Calu3 (cell line): ENCODE results near the gene TRIP10. TPM values are rescaled to one million over a fixed set of nuclear protein-coding genes. Genes with fewer than 3 reads are reported as not detected.

ENCODE experiments used
- BruUV-seq: library from RNA; stranded (reverse); fragments of 400-500 nt; replicated peaks from 2 replicates; lab custom pipeline; 2021; lab: Mats Ljungman, UMichigan
- CTCF ChIA-PET: fragments of 300-600 bp; sonication (Branson Sonifier 250); formaldehyde crosslinking; loops from one replicate; lab custom pipeline; 2022; ENCODE audit warnings: antibody characterized with exemption; lab: Charles Lee
- DNase-seq: peaks from one replicate; pipeline ENCODE4 v3.0.0; 2022
- H3K27ac Mint-ChIP-seq: one replicate; pipeline ENCODE4 v1.8.0; 2022; ENCODE audit warnings: mixed read lengths; ENCODE audit not compliant: unreplicated experiment
- H3K27me3 Mint-ChIP-seq: one replicate; pipeline ENCODE4 v1.8.0; 2022; ENCODE audit warnings: mixed read lengths; ENCODE audit not compliant: unreplicated experiment
- H3K36me3 Mint-ChIP-seq: one replicate; pipeline ENCODE4 v1.8.0; 2022; ENCODE audit warnings: mild to moderate bottlenecking, moderate library complexity, mixed read lengths; ENCODE audit not compliant: insufficient read depth, unreplicated experiment
- H3K4me1 Mint-ChIP-seq: one replicate; pipeline ENCODE4 v1.8.0; 2022; ENCODE audit warnings: mild to moderate bottlenecking, low read depth, mixed read lengths; ENCODE audit not compliant: unreplicated experiment
- H3K4me3 Mint-ChIP-seq: one replicate; pipeline ENCODE4 v1.8.0; 2022; ENCODE audit warnings: mild to moderate bottlenecking, low read depth, moderate library complexity, mixed read lengths; ENCODE audit not compliant: unreplicated experiment
- H3K9me3 Mint-ChIP-seq: one replicate; pipeline ENCODE4 v1.8.0; 2022; ENCODE audit warnings: low read depth, mixed read lengths; ENCODE audit not compliant: unreplicated experiment
- CTCF ChIP-seq: fragments of 200-600 bp; IDR thresholded peaks from one replicate; pipeline ENCODE4 v1.8.0; 2022; ENCODE audit warnings: antibody characterized with exemption; ENCODE audit not compliant: unreplicated experiment
- intact Hi-C: fragments of 100-400 bp; cut with micrococcal nuclease; formaldehyde crosslinking; loops from one replicate; pipeline ENCODE4 v1.10.0; 2022; ENCODE audit not compliant: unreplicated experiment
- total RNA-seq: library from RNA; stranded (reverse); gene quantifications from 2 replicates; pipeline ENCODE4 v1.2.3, GENCODE V29; 2022

TRIP10 gene
- total RNA-seq, 1 experiment from 2014 or later = 95.8 TPM

GRCh38 chr19:6723738-6724137 is 15.7 kb upstream of the TRIP10 start:
- H3K27ac Mint-ChIP-seq = peak overlapping the region; percentile 86
- no peak for DNase-seq
- CTCF ChIA-PET = interaction anchor here (0.6 kb wide), 2 partner anchors 74 to 172 kb away, joined by 3 to 5 read pairs; no protein-coding TSS in a partner anchor

GRCh38 chr19:6724631-6725492 is 14.6 kb upstream of the TRIP10 start:
- H3K4me3 Mint-ChIP-seq = no peak overlapping the region
- CTCF ChIA-PET = interaction anchor here (0.6 kb wide), 2 partner anchors 20 to 73 kb away, joined by 4 to 5 read pairs; no protein-coding TSS in a partner anchor

More at GRCh38 chr19:6723738-6724137, 15.7 kb upstream of the TRIP10 start:
- no TSS peak for BruUV-seq
- no peaks in the 10 kb centered on the region for H3K9me3 Mint-ChIP-seq
- H3K4me3 Mint-ChIP-seq = peak overlapping the region; percentile 50
- no peaks in the 10 kb centered on the region for H3K27me3 Mint-ChIP-seq
- intact Hi-C loops = no loop called here
- TF ChIP-seq CTCF = no peak
- peaks cover 64% of the 10 kb centered on the region for H3K4me1 Mint-ChIP-seq
- peaks cover 33% of the 10 kb centered on the region for H3K36me3 Mint-ChIP-seq

GRCh38 chr19:6725513-6726231 is 13.8 kb upstream of the TRIP10 start:
- no peaks in the 10 kb centered on the region for H3K27me3 Mint-ChIP-seq
- no peak for TF ChIP-seq CTCF
- no peak for DNase-seq
- H3K27ac Mint-ChIP-seq = no peak overlapping the region
- peaks cover 14% of the 10 kb centered on the region for H3K36me3 Mint-ChIP-seq
- intact Hi-C loops = no loop called here
- H3K4me1 Mint-ChIP-seq = peaks cover 49% of the 10 kb centered on the region
- H3K4me3 Mint-ChIP-seq = no peak overlapping the region
- CTCF ChIA-PET = no interaction called here
- no peaks in the 10 kb centered on the region for H3K9me3 Mint-ChIP-seq
- no TSS peak for BruUV-seq

More at GRCh38 chr19:6724631-6725492, 14.6 kb upstream of the TRIP10 start:
- peaks cover 57% of the 10 kb centered on the region for H3K4me1 Mint-ChIP-seq
- H3K27me3 Mint-ChIP-seq = no peaks in the 10 kb centered on the region
- no peaks in the 10 kb centered on the region for H3K9me3 Mint-ChIP-seq
- TF ChIP-seq CTCF = no peak
- no TSS peak for BruUV-seq
- no peak for DNase-seq
- intact Hi-C loops = no loop called here
- no peak overlapping the region for H3K27ac Mint-ChIP-seq
- H3K36me3 Mint-ChIP-seq = peaks cover 22% of the 10 kb centered on the region

- H3K27ac Mint-ChIP-seq = no peak overlapping the region
- H3K4me1 Mint-ChIP-seq = peaks cover 27% of the 10 kb centered on the region
- peaks cover 25% of the 10 kb centered on the region for H3K36me3 Mint-ChIP-seq
- TF ChIP-seq CTCF = no peak
- H3K4me3 Mint-ChIP-seq = no peak overlapping the region
- no peaks in the 10 kb centered on the region for H3K9me3 Mint-ChIP-seq
- CTCF ChIA-PET = no interaction called here
- no peaks in the 10 kb centered on the region for H3K27me3 Mint-ChIP-seq
- no peak for DNase-seq
- intact Hi-C loops = no loop called here
- BruUV-seq = no TSS peak
These were observed 11.1 kb upstream of the TRIP10 start for GRCh38 chr19:6728346-6728745.
